ENCODE results near the gene TIMM22.

Gene TIMM22

GRCh38 chr17:1050996-1051925, 54.3 kb downstream of the TIMM22 start:
- TF ChIP-seq CTCF (IDR thresholded peaks at IDR 0.05) = no peak
